Measurements from ENCODE around the gene RGS11.

The RGS11 gene

GRCh38 chr16:280005-280460 is 4.3 kb upstream of the RGS11 start:
- no peak for TF ChIP-seq Cebpa-rat (IDR thresholded peaks at IDR 0.05)
- Histone ChIP-seq H4K20me1 (peaks cover 0 to 48% (median 7%) of the 10 kb centered on the region in 11 experiments; a peak in 8 of 22 replicates), H3K4me3 (no peak overlapping the region), H3K9me3 (replicated peaks in 1 of 11) (no peaks in the 10 kb centered on the region), H3K9ac (no peak overlapping the region), H3K4me1 (peaks cover 0 to 36% (median 13%) of the 10 kb centered on the region in 10 experiments; a peak in 16 of 20 replicates), H3K27ac (no peak overlapping the region), H3K36me3 (no peaks in the 10 kb centered on the region), H3K4me2 (no peak overlapping the region), H3K27me3 (peaks cover 58 to 92% (median 74%) of the 10 kb centered on the region in 11 experiments)

GRCh38 chr16:279531-279930 is 3.8 kb upstream of the RGS11 start:
- peaks cover 0 to 44% (median 5%) of the 10 kb centered on the region in 11 experiments; a peak in 8 of 22 replicates for H4K20me1 ChIP-seq
- H3K9ac ChIP-seq: no peak overlapping the region
- no peak overlapping the region for H3K27ac ChIP-seq
- H3K4me3 ChIP-seq: no peak overlapping the region
- H3K9me3 ChIP-seq (replicated peaks in 1 of 11): no peaks in the 10 kb centered on the region
- no peaks in the 10 kb centered on the region for H3K36me3 ChIP-seq
- H3K27me3 ChIP-seq: peaks cover 63 to 95% (median 79%) of the 10 kb centered on the region in 11 experiments
- H3K4me2 ChIP-seq: peak overlapping the region in 5 of 11 experiments; percentile 1 to 28 (median 8); a peak in 3 of 22 replicates
- no peak for TF ChIP-seq Cebpa-rat (IDR thresholded peaks at IDR 0.05)
- H3K4me1 ChIP-seq: peaks cover 0 to 36% (median 15%) of the 10 kb centered on the region in 10 experiments; a peak in 16 of 20 replicates

DNA sequence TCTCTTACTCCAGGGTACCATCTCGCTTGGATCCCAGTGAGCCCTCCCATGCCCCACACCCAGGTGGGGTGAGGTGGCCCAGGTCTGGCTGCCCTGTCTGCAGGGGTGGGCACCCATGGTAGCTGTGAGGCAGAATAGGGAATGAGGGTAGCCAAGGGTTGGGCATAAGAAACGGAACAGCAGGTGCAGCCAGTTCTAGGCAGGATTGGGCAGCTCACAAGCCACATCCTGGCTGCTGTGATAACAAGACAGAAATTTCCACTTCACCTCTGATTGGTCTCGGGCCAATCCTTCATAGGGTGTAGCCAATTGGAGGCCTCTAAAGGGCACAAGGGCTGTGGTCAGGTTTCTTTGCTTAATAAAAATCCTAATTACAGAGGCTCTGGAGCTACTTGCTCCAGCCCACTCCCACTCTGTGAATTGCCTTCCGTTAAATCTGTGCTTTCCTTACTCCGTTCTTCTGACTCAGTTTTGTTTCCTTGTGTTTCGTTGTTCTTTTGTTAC is 3.2 kb upstream of the RGS11 start:
- peaks cover 0 to 38% (median 0%) of the 10 kb centered on the region in 11 experiments; a peak in 8 of 22 replicates for H4K20me1 ChIP-seq
- no peak overlapping the region for H3K4me3 ChIP-seq
- H3K27me3 ChIP-seq: peaks cover 69 to 96% (median 85%) of the 10 kb centered on the region in 11 experiments
- peak overlapping the region in 6 of 11 experiments; percentile 1 to 28 (median 10); a peak in 7 of 22 replicates for H3K4me2 ChIP-seq
- H3K27ac ChIP-seq: no peak overlapping the region
- no peak overlapping the region for H3K9ac ChIP-seq
- no peak for TF ChIP-seq Cebpa-rat (IDR thresholded peaks at IDR 0.05)
- peaks cover 0 to 32% (median 14%) of the 10 kb centered on the region in 10 experiments; a peak in 16 of 20 replicates for H3K4me1 ChIP-seq
- H3K9me3 ChIP-seq (replicated peaks in 1 of 11): no peaks in the 10 kb centered on the region
- no peaks in the 10 kb centered on the region for H3K36me3 ChIP-seq

GRCh38 chr16:276426-277077 is 808 bp upstream of the RGS11 start:
- Histone ChIP-seq H3K4me2 (no peak overlapping the region), H3K4me1 (peaks cover 0 to 20% (median 8%) of the 10 kb centered on the region in 10 experiments; a peak in 16 of 20 replicates), H3K27ac (no peak overlapping the region), H3K36me3 (no peaks in the 10 kb centered on the region), H3K27me3 (peaks cover 57 to 88% (median 71%) of the 10 kb centered on the region in 11 experiments), H3K9me3 (replicated peaks in 1 of 11) (no peaks in the 10 kb centered on the region), H3K4me3 (no peak overlapping the region), H4K20me1 (peaks cover 0 to 30% (median 0%) of the 10 kb centered on the region in 11 experiments; a peak in 5 of 22 replicates), H3K9ac (no peak overlapping the region)
- TF ChIP-seq Cebpa-rat (IDR thresholded peaks at IDR 0.05): no peak

- Histone ChIP-seq H3K9ac (peak overlapping the region in 1 of 11 experiments; percentile 5; a peak in 1 of 22 replicates), H4K20me1 (peaks cover 0 to 21% (median 0%) of the 10 kb centered on the region in 11 experiments; a peak in 5 of 22 replicates), H3K4me3 (no peak overlapping the region; a peak in 1 of 20 replicates), H3K4me2 (peak overlapping the region in 8 of 11 experiments; percentile 42 to 77 (median 62); a peak in 15 of 22 replicates), H3K9me3 (replicated peaks in 1 of 11) (no peaks in the 10 kb centered on the region), H3K27me3 (peaks cover 45 to 73% (median 58%) of the 10 kb centered on the region in 11 experiments), H3K27ac (no peak overlapping the region), H3K4me1 (peaks cover 0 to 20% (median 8%) of the 10 kb centered on the region in 10 experiments; a peak in 16 of 20 replicates), H3K36me3 (no peaks in the 10 kb centered on the region)
- TF ChIP-seq Cebpa-rat (IDR thresholded peaks at IDR 0.05): no peak
Measured at GRCh38 chr16:275041-275641, 603 bp downstream of the RGS11 start.

DNA sequence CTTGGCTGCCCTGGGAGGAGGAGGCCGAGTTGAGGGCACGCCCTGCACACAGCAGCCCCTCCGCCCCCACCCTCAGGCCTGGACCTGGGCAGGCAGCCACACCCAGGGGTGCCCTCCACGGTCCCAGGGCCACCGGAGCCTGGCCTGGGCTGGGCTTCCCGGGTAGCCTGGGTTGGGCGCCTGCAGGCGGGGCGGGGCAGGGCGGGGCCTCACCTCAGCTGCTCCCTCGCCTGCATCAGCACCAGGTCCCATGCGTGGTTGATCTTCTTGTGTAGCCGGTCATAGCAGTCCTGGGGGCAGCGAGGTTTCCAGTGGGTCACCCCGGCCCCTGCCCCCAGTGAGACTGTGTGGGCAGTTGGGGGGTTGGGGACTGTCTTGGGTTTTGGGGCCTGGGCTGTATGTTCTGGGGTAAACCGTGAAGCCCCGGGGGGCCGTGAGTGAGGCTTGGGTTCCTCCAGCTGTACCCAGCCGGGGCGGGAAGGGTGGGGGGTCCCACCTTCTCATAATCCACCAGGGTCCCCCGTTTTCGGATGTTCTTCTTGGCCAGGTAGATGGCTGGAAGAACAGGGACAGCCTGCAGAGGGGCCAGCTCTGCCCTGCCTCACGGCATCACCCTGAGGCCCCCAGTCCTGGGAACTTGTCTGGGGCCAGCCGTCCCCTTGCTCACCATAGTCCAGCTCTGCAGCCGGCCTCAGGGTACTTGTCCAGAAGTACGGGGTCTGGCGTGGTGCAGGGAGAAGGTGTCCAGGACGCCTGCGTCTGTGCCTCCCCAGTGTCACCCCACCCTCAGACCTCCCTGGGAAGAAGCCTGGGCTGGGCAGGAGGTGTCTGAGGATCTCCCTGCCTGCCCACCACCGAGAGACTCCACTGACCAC is 2.0 kb downstream of the RGS11 start:
- peaks cover 0 to 23% (median 0%) of the 10 kb centered on the region in 11 experiments; a peak in 5 of 22 replicates for H4K20me1 ChIP-seq
- H3K27me3 ChIP-seq: peaks cover 41 to 60% (median 49%) of the 10 kb centered on the region in 11 experiments
- H3K9me3 ChIP-seq (replicated peaks in 1 of 11): no peaks in the 10 kb centered on the region
- no peak overlapping the region for H3K4me3 ChIP-seq
- no peak overlapping the region for H3K9ac ChIP-seq
- no peak for TF ChIP-seq Cebpa-rat (IDR thresholded peaks at IDR 0.05)
- peaks cover 0 to 13% (median 6%) of the 10 kb centered on the region in 10 experiments; a peak in 16 of 20 replicates for H3K4me1 ChIP-seq
- H3K27ac ChIP-seq: no peak overlapping the region
- no peaks in the 10 kb centered on the region for H3K36me3 ChIP-seq
- H3K4me2 ChIP-seq: no peak overlapping the region

DNA sequence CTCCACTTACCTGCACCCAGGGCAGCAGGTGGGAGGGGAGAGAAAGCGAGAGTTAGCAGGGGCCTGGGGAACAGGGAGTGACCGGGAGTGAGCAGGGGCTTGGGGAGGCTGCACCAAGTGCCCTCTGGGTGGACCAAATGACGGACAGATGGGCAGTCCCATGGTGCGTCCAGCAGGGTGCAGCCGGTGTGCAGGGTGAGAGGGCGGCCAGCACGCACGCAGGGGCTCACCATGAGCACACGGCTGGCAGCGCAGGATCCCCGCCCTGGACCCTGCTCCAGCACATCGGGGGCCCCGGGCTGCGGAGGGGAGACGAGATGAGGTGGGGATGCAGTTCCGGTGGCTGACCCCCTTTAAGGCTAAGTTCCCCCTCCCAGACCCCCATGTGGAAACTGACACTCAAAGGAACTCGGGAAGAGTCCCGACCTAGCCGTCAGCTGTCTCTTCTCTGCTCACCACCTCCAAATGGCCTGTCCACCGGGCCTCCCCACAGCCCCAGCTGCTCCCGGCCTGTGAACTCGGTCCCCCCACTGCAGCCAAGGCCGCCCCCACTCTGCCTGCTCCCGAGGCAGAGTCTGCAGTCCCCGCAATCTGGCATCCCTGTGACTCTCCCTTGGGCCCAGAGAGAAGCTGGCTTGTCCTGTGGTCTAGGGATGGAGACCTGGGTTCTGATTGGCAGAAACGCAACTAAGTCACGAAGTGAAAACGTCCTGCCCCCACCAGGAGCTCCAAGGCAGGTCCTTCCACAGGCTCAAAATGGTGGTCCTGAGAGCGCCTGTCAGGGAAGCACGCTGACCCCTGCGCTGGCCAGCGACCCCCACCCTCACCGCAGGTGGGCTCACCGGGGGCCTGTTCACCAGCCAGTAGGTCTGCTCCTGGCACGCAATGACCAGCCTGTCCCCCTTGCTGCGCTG is 2.9 kb downstream of the RGS11 start:
- no peak overlapping the region for H3K4me2 ChIP-seq
- H4K20me1 ChIP-seq: peaks cover 0 to 30% (median 0%) of the 10 kb centered on the region in 11 experiments; a peak in 5 of 22 replicates
- H3K27ac ChIP-seq: no peak overlapping the region
- TF ChIP-seq Cebpa-rat (IDR thresholded peaks at IDR 0.05): no peak
- H3K4me1 ChIP-seq: peaks cover 0 to 9% (median 6%) of the 10 kb centered on the region in 10 experiments; a peak in 16 of 20 replicates
- H3K9ac ChIP-seq: no peak overlapping the region
- no peaks in the 10 kb centered on the region for H3K36me3 ChIP-seq
- no peaks in the 10 kb centered on the region for H3K9me3 ChIP-seq (replicated peaks in 1 of 11)
- no peak overlapping the region for H3K4me3 ChIP-seq
- H3K27me3 ChIP-seq: peaks cover 36 to 51% (median 41%) of the 10 kb centered on the region in 11 experiments

All from BLaER1 treated with 17β-estradiol and CSF1 and Interleukin-3, amounts not matched to agents 10 nM and 100 nM (cell line).